HG03108 (cell line): Measurements from ENCODE around the gene FKBP2.

Experiments
- ATAC-seq: cut with Tn5 transposase; IDR thresholded peaks from one replicate; pipeline ENCODE4 v1.9.1; 2021; ENCODE audit warnings: moderate library complexity; ENCODE audit not compliant: unreplicated experiment

The FKBP2 gene

DNA sequence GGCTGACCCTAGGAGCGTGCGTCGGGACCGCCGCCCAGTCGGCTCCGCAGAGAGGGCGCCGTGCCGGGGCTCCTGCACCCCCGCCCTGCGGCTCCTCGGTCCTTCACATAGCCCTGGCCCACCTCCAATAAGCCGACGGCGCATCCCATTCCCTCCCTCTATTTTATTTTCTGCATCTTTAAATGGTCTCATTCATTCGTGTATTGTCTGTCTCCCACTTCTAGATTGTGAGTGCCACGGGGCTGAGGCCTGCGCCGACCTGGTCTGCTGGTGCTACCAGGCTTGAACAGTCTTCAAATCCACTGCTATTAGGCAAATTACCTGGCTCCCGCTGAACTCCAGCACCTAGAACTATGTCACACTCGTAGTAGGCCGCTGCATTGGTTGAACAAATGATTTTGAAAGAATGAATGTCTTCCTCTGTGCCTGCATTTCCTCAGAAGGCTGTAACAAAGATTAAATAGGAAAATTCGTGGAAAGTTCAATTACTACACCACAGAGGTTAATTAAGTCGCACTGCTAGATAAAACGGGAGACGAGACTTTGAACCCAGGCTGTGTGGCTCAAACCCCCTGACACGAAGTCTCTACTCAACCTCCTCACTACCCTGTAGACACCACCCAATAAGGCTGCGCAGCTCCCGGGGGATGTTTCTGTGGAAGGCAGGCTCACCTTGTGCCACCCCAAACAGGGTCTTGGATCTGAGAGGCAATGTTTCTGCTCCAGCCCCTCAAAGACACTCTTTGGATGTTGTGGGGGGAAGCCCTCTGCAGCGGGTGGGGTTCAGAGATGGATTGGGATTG lies 7.0 kb downstream of the FKBP2 start:
- ATAC-seq: no peak

DNA sequence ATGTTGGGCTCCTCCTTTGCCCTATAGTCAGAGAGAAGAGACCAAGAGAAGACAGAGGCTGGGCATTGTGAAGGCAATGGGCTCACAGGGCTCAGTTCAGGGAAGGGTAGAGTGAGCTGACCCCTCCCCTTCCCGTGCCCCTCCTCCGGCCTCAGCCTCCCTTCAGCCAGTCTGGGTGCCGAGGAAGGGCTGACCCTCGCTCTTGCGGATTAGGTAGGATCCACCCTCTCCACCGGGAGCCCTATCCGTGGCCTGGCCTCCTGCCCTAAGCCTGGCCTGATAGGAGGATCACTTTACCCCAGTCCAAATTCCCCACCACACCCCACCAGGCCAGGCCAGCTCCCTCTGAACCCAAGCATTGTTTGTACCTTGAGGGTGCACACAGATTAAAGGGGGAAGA lies 7.7 kb downstream of the FKBP2 start:
- no peak for ATAC-seq

DNA sequence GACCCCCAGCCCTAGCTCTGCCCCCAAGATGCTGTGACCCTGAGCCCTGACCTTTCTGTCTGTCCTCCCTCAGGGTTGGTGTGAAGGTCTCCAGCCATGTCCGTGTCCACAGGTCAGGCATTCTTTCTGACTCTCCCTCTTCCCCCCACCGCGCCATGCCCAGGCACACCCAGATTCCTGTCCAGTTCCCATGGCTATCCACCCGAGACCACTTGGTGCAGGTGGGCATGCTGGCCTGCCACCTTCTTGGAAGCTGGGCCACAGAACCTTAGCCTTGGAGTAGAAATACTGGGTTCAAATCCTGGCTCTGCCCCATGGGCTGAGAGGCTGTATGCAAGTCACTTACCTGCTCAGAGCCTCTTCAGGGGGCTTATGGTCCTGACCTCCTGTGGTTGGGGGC lies 8.1 kb downstream of the FKBP2 start:
- no peak for ATAC-seq

DNA sequence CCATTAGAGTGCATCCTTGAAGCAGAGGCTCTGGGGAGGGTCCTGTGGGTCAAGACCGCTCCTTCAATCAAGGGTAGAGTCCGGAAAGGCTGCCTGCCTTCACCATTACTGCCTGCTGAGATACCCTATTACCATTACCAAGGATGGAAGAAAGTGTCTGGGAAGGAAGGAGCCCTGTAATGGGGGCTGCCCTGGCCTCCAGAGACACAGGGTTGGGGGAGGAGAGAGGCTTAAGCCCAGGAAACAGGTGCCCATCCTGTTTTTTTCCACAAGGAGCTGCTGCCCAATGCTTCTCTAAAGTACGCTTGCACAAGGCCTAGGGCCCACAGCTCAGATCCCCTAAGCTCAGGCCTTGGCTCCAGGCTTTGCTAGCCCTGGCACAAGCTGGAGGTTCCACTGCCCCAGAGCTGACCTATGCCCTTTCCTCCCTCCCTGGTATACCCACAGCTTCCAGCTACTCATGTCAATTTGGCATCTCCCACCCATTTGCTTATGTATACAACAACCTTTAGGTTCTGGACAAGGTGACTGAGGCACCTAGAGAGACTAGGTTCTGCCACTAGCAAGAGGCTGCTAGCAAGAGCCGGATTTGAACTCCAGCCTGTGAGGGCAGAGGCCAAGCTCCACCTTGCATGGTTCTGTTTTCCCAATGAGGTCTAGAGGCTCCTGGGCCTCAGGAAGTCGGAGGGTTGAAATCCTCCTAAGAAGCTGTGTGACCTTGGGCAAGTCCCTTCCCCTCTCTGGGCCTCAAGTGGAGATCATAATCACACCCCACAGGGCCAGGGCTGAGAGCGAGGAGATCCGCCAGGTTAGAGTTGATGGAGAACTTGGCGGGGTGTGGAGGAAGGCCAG lies 8.9 kb downstream of the FKBP2 start:
- ATAC-seq: no peak

DNA sequence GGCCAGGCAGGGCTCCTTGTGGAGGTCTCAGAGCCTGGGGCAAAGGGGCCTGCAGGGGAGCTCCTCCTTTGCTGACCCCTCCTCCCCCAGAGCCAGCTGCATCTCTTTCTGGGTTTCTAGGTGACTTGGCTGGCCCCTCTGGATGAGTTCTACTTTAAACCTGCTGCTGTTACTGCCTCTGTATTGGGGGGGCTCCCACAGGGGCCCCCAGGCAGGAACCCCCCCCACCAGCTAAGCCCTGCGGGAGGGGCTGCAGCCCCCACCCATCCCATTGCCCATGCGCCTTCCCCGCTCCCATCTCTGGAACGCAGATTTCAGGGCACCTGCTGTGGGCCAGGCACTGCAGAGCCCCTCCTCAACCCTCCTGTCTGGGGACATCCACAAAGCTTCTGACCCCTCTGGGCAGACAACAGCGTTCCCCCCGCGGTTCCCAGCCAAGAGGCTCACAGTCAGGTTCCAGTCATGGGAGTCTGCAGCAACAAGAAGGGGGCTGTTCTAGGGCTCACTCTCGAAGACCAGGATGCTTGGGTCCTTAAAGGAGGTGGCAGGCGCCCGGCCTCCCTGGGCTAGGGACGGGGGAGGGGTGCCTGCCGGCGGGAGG lies 9.6 kb downstream of the FKBP2 start:
- no peak for ATAC-seq

DNA sequence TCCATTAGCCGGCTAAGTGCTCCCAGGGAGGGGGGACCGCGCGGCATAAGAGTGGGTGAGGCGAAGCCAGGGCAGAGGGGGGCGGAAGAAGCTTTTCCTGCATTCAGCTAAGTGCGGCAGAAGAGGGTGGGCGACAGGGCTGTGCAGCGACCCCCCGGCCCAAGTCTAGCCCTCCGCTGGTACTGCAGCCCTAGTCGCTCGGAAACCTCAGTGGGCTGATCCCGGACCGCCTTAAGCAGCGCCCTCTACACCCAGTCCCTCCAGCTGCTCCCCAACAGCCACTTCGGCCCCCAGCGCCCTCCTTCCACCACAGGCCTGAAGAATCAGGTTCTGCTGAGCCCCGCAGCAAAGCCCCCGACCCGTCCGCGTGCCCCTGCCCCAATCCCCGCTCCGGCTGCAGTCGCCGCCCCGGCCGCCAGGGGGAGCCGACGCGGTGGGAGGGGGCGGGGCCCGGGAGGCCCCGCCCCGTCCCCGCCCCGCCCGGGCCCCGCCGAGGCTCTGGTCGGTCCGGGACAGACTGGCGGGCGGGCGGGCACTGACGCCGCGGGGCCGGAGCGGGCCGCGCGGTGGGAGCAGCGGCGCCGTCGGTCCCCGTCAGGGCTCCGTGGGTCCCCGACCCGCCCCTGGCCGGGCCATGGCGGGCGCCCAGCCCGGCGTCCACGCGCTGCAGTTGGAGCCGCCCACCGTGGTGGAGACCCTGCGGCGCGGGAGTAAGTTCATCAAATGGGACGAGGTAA lies 10.3 kb downstream of the FKBP2 start, which contains the start of gene PLCB3:
PLCB3 (plus strand) TSS at position 515 of the 737 bp plus-strand sequence; CDS start at position 635, 120 bp downstream.
- peak; percentile 33 for ATAC-seq

DNA sequence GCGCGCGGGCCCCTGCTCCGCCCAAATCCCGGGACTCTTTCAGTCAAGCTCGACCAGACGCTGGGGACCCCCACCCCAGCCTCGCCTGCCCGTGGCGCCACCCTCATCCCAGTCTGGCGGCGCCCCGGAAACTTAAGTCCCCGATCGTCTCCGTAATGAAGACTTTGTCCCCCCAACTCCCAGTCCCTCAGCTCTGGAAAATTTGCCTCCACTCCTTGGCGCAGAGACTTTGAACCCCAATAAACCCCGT lies 10.8 kb downstream of the FKBP2 start:
- no peak for ATAC-seq

DNA sequence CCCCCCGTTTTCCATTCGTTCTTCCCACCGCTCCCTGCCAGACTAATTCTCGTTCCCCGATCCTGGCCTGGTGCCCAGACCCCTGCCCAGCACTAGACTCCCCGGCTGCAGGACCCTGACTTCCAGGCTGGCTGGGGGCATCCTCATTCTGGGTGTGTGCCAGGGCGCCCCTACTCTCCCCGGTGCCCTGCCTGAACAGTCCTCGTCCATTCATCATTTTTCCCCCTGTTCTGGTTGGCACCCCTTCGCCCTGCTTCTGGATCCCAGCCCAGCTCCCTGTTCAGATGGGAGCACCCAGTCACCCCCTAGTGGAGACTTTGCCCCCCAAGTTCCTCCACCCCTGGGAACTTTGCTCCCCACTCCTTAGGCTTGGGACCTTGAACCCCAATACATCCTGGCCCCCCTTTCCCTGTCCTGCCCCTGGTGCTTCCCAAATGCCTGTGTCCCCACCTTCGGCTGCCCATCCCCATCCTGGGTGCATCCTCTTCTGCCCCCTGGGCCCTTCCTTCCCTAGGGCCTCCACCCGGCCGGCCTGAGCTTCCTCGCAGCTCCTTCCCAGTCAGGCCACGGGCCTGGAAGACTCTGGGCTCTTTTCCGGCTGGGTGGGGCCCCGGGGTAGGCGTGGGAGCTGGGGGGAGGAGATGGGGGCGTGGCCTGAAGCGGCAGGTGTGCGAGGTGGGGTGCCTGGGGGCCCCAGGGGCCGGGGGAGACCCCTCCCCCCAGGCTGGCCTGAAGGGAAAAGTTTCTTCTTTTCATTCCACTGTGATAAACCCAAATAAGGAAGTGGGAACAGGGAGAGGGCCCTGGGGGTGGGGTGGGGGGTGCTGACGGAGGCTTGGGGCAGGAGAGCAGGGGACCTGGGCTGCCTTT lies 11.3 kb downstream of the FKBP2 start:
- ATAC-seq: no peak

DNA sequence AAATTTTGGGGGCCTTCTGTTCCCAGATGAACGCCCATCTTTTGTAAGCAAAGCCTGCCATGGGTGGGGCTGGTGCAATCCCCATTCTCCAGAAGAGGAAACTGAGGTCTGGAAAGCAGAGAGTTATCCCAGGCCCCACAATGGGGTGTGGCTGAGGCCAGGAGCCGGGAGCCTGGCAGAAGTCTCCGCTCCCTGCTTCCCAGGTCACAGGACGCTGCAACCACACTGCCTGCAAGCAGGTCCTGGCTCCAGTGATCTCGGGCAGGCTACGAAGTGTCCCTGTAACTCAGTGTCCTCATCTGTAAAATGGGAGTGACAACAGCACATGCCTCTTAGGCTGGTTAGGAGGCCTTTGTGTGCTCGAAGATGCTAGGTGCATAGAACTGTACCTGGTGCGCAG lies 12.1 kb downstream of the FKBP2 start:
- ATAC-seq: no peak

DNA sequence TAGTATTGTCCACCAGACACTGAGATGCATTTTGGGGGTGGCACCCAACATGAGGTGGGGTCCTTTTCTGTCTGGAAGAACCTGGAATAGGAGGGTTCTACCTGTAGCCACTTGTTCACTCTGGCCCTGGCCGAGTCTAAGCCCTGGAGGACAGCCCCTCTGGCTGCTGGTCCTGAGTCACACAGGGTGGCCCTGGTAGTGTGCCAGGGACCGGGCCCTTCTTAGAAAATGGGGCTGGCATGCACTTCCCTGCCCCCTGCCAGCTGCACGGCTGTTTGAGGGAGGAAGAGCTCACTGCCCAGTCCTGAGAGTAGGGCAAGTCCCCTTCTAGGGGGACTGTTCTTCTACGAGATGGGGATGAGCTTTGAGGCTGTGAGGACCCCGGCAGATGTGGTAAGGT lies 12.6 kb downstream of the FKBP2 start:
- no peak for ATAC-seq

DNA sequence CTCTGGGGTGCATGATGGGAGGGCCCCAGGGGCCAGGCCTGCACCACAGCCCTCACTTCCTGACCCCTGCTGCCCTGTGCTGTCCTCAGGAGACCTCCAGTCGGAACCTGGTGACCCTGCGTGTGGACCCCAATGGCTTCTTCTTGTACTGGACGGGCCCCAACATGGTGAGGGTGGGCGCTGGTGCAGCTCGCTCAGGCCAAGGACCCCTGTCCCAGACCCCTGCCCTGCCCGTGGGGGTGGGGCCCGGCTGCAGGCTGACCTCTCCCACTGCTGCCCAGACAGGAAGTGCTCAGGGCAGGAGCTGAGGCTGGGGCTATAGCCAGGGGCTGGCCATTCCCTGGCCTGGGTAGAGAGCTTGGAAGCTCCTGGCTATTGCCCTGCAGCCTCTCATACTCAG lies 13.4 kb downstream of the FKBP2 start:
- ATAC-seq: no peak

DNA sequence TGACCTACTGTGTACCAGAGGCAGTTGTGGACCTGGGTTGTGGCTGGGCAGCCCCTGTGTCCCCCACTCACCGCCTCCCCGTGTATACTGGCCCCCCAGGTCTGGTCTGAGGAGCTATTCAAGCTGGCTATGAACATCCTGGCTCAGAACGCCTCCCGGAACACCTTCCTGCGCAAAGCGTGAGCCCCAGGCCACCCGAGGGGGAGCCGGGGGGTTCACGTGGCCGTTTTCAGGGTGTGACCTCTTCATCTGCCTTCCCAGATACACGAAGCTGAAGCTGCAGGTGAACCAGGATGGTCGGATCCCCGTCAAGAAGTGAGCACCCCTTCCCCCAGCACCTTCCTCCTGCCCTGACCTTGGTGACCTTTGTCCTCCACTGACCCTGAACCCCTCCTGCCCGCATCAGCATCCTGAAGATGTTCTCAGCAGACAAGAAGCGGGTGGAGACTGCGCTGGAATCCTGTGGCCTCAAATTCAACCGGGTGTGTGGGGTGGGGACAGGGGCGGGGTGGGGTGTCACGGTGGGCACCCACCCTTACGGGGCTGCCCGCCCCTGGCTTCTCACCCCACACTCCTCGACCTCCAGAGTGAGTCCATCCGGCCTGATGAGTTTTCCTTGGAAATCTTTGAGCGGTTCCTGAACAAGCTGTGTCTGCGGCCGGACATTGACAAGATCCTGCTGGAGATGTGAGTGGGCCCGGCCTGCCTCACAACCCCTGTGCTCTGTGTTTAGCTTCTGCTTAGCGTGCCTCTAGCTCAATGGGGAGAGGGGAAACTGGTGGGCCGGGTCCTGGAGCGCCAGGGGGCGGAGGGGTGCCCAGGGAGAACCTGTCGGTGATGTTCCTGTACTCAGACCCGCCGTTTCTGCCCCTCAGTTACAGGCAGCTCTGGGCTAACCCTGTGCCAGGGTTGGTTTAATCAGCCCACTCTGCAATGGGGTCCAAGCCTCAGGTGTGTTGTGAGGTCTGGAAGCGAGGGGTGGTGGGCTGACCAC lies 14.5 kb downstream of the FKBP2 start:
- no peak for ATAC-seq

DNA sequence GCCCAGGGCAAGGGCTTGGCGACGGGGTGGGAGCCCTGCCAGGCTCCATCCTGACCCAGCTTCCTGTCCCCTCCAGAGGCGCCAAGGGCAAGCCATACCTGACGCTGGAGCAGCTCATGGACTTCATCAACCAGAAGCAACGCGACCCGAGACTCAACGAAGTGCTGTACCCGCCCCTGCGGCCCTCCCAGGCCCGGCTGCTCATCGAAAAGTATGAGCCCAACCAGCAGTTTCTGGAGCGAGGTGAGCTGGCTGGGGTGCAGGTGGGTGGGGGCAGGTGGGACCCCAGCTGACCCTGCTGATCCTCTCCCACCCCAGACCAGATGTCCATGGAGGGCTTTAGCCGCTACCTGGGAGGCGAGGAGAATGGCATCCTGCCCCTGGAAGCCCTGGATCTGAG lies 15.4 kb downstream of the FKBP2 start:
- no peak for ATAC-seq

DNA sequence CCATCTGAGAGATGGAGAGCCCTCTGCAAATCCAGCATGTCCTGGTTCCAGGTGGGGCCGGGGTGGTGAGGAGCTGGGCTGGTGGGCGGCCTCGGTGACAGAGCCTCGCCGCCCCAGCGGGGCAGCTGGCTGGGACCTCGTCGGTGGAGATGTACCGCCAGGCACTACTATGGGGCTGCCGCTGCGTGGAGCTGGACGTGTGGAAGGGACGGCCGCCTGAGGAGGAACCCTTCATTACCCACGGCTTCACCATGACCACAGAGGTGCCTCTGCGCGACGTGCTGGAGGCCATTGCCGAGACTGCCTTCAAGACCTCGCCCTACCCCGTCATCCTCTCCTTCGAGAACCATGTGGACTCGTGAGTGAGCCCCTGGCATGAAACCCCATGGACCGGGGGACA lies 17.5 kb downstream of the FKBP2 start:
- ATAC-seq: no peak

DNA sequence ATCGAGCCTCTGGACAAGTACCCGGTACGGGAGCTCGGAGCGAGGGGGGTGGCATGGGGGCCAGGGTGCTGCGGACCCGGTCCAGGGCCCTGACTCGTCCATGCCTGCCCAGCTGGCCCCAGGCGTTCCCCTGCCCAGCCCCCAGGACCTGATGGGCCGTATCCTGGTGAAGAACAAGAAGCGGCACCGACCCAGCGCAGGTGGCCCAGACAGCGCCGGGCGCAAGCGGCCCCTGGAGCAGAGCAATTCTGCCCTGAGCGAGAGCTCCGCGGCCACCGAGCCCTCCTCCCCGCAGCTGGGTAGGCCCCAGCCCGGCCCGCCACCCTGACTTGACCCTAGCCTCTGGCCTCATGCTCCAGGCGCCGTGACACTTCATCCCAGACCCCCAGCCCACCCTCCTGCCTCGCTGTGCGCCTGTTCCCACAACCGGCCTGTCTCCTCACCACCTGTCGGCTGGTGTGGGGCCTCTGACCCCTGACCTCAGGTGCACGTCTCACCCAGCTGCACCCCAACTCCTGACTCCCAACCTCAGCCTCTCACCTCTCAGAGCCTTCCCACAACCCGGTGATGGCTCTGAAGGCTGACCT lies 18.1 kb downstream of the FKBP2 start:
- ATAC-seq: no peak

DNA sequence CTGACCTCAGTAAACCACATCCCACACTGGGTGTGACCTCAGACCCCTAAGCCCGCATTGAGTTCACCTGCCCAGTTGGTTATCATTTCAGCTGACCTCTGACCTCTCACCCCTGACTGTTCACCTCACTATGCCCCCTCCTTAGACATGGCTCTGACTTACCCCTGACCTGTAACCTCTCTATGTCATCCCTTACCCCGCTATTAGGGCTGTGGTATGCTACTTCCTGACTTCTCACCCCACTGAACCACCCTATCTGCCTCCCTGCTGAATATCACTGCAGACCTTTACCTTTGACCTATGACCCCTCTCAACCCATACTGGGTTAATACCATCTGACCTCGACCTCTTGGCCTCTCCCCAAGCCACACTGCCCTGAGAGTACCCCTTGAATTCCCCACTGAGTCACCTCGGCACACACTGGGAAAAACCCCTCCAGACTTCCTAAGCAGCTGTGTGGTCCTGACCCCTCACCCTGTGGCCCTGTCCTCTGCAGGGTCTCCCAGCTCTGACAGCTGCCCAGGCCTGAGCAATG lies 18.7 kb downstream of the FKBP2 start:
- no peak for ATAC-seq

DNA sequence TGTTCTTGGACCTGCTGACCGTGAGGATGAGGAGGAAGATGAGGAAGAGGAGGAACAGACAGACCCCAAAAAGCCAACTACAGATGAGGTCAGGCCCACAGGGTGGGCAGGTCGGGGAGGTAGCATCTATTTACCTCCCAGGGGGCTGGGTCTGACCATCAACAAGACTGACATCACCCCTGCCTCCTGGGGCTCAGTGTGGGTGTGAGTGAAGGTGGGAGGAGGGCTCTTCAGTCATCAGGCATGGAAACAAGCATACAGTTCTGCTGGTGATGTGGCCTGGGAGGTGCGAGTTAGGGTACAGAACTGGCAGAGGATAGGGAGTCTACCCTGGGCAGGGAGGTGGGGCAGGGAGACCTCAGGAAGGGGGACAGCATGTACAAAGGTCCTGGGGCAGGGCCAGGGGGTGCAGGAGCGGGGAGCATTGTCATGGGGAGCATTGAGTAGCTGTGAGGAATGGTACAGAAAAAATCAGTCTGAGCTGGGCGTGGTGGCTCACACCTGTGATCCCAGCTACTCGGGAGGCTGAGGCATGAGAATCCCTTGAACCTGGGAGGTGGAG lies 19.3 kb downstream of the FKBP2 start:
- ATAC-seq: no peak

DNA sequence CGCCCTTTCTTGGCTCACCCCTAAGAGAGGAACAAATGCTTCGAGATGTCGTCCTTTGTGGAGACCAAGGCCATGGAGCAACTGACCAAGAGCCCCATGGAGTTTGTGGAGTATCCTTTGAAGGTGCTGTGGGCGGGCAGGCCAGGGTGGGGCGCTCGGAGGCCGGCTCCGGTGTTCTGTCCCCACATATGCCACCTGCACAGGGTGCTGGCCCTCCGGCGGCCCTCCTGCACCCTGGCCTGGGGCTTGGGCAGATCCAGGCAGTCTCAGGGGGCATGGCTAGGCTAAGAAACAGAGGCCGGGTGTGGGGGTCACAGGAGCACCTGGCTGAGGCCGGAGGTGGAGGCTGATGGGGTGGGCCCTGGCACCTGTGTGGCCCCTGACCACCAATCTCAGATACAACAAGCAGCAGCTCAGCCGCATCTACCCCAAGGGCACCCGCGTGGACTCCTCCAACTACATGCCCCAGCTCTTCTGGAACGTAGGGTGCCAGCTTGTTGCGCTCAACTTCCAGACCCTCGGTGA lies 20.7 kb downstream of the FKBP2 start:
- no peak for ATAC-seq
